Kidney (tissue), 14 donors: Measurements from ENCODE around the gene SYCE3. TPM values are rescaled to one million over a fixed set of nuclear protein-coding genes. Genes with fewer than 3 reads are reported as not detected.

Experiments
- DNase-seq, 5 donors: peaks; one replicate each; pipeline ENCODE4 v3.0.0-alpha.2; 2013 to 2020
- FAIRE-seq: peaks from 2 replicates; lab custom pipeline; 2012; peaks lifted over from hg19 to GRCh38; lab: Jason Lieb, UNC
- H3K27ac ChIP-seq, 2 donors: one replicate each; pipeline ENCODE4 v1.7.0; 2013; ENCODE audit warnings: low read depth in 2 of 2, low read length in 2 of 2, inconsistent platforms in 1 of 2
- H3K27me3 ChIP-seq: one replicate; pipeline ENCODE4 v1.7.1; 2013; ENCODE audit warnings: low read length, inconsistent platforms; ENCODE audit not compliant: control insufficient read depth, insufficient read depth
- H3K36me3 ChIP-seq, 3 donors: one replicate each; pipeline versions ENCODE4 v1.7.0 to v1.7.1; 2013; ENCODE audit warnings: low read length in 3 of 3, control low read depth in 1 of 3, inconsistent platforms in 1 of 3; ENCODE audit not compliant: insufficient read depth in 3 of 3, control insufficient read depth in 2 of 3
- H3K4me1 ChIP-seq, 3 donors: one replicate each; pipeline versions ENCODE4 v1.7.0 to v1.7.1; 2013; ENCODE audit warnings: low read length in 3 of 3, inconsistent platforms in 1 of 3, low read depth in 1 of 3; ENCODE audit not compliant: control insufficient read depth in 2 of 3, insufficient read depth in 2 of 3
- H3K4me3 ChIP-seq, 3 donors: one replicate each; pipeline versions ENCODE4 v1.7.0 to v1.8.1; 2013; ENCODE audit warnings: low read length in 3 of 3, control low read depth in 1 of 3, inconsistent platforms in 1 of 3
- H3K9ac ChIP-seq, 3 donors: one replicate each; pipeline versions ENCODE4 v1.7.0 to v1.7.1; 2013; ENCODE audit warnings: low read length in 3 of 3, control low read depth in 1 of 3, inconsistent platforms in 1 of 3
- H3K9me3 ChIP-seq, 3 donors: one replicate each; pipeline versions ENCODE4 v1.7.0 to v1.7.1; 2013; ENCODE audit warnings: low read length in 3 of 3, control low read depth in 1 of 3, inconsistent platforms in 1 of 3; ENCODE audit not compliant: control insufficient read depth in 2 of 3, insufficient read depth in 1 of 3
- CTCF ChIP-seq: IDR thresholded peaks from 3 replicates; pipeline ENCODE4 v1.5.1; 2012; ENCODE audit warnings: mild to moderate bottlenecking, moderate library complexity, borderline replicate concordance; ENCODE audit not compliant: insufficient read depth; ENCODE audit errors: extremely low read depth
- intact Hi-C: fragments of 100-400 bp; cut with DNase I; formaldehyde crosslinking; loops from one replicate; pipeline ENCODE4 v1.11.1; 2022
- polyA plus RNA-seq: library from polyadenylated mRNA; stranded (reverse); fragments of 350-450 nt; fragmentation: Illumina TruSeq; extraction: RNeasy Lipid Tissue Mini Kit (QIAGEN cat#74804); gene quantifications from one replicate; pipeline ENCODE4 v1.2.3, GENCODE V29; 2014; ENCODE audit warnings: low read depth, low replicate concordance; ENCODE audit not compliant: insufficient read depth
- total RNA-seq: library from RNA; stranded (reverse); fragmentation: NEBNext Ultra II Directional; extraction: Animal tissue kit (Norgen Biotek cat#: 25700); gene quantifications from one replicate; pipeline ENCODE4 v1.2.1, GENCODE V29; 2021
- donor health status: control.
- donor health status: control.
- donor health status: control.
- donor health status: control.
- donor health status: control.
- donor health status: DM: yes; HTN: yes; CAD: no.
- donor health status: Normal renal cell carcinoma (clear cell type).

The SYCE3 gene
- total and polyA plus RNA-seq, 2 donors from 2014 or later: 4.6 TPM; not detected in 1

GRCh38 chr22:50597097-50597496, 34.4 kb upstream of the SYCE3 start:
- DNase-seq (no peak), FAIRE-seq (no peak)
- H3K4me1 ChIP-seq: peaks cover 0 to 2% (median 0%) of the 10 kb centered on the region in 3 donors
- H3K9ac ChIP-seq: no peak overlapping the region
- no peak for TF ChIP-seq CTCF
- H3K4me3 ChIP-seq: no peak overlapping the region
- H3K27me3 ChIP-seq: peaks cover 7% of the 10 kb centered on the region
- no peaks in the 10 kb centered on the region for H3K36me3 ChIP-seq
- H3K27ac ChIP-seq: no peak overlapping the region
- H3K9me3 ChIP-seq: no peaks in the 10 kb centered on the region
- intact Hi-C loops: no loop called here

GRCh38 chr22:50595189-50595588, 32.5 kb upstream of the SYCE3 start:
- no peaks in the 10 kb centered on the region for H3K9me3 ChIP-seq
- H3K27ac ChIP-seq: no peak overlapping the region
- no peak overlapping the region for H3K4me3 ChIP-seq
- FAIRE-seq (no peak), DNase-seq (no peak)
- H3K27me3 ChIP-seq: peaks cover 4% of the 10 kb centered on the region
- H3K9ac ChIP-seq: no peak overlapping the region
- no peaks in the 10 kb centered on the region for H3K36me3 ChIP-seq
- TF ChIP-seq CTCF: no peak
- intact Hi-C loops: no loop called here
- H3K4me1 ChIP-seq: peaks cover 0 to 2% (median 0%) of the 10 kb centered on the region in 3 donors

- no peaks in the 10 kb centered on the region for H3K27me3 ChIP-seq
- intact Hi-C loops: no loop called here
- no peaks in the 10 kb centered on the region for H3K36me3 ChIP-seq
- H3K9ac ChIP-seq: no peak overlapping the region
- peaks cover 0 to 4% (median 0%) of the 10 kb centered on the region in 3 donors for H3K4me1 ChIP-seq
- no peak for TF ChIP-seq CTCF
- no peak overlapping the region for H3K27ac ChIP-seq
- FAIRE-seq (no peak), DNase-seq (no peak)
- no peak overlapping the region for H3K4me3 ChIP-seq
- no peaks in the 10 kb centered on the region for H3K9me3 ChIP-seq
Measured at GRCh38 chr22:50587407-50587806, 24.7 kb upstream of the SYCE3 start.

- intact Hi-C loops: no loop called here
- Histone ChIP-seq H3K36me3 (no peaks in the 10 kb centered on the region), H3K27ac (no peak overlapping the region), H3K4me1 (peaks cover 0 to 11% (median 0%) of the 10 kb centered on the region in 3 donors), H3K4me3 (no peak overlapping the region), H3K9ac (no peak overlapping the region), H3K27me3 (no peaks in the 10 kb centered on the region), H3K9me3 (no peaks in the 10 kb centered on the region)
- FAIRE-seq (no peak), DNase-seq (no peak)
- no peak for TF ChIP-seq CTCF
Measured at GRCh38 chr22:50586416-50586815, 23.7 kb upstream of the SYCE3 start.
